Astrocyte (in vitro differentiated cells and primary cell): Measurements from ENCODE around the gene LRRK2. TPM values are rescaled to one million over a fixed set of nuclear protein-coding genes. Genes with fewer than 3 reads are reported as not detected.

Experiments
- DNase-seq: peaks from one replicate; pipeline ENCODE4 v3.0.0-alpha.2; 2010; ENCODE audit warnings: low read depth
- FAIRE-seq: peaks from 2 replicates; lab custom pipeline; 2011; peaks lifted over from hg19 to GRCh38; lab: Jason Lieb, UNC
- H2AFZ ChIP-seq: 2 replicates; pipeline ENCODE4 v1.6.0; 2012; ENCODE audit warnings: low read depth, low read length, inconsistent platforms
- H3K27ac ChIP-seq: 2 replicates; pipeline ENCODE4 v1.5.1; 2011; ENCODE audit warnings: low read depth, low read length, inconsistent platforms
- H3K27me3 ChIP-seq: 2 replicates; pipeline ENCODE4 v1.6.0; 2011; ENCODE audit warnings: low read length, inconsistent platforms; ENCODE audit not compliant: insufficient read depth
- H3K36me3 ChIP-seq: 2 replicates; pipeline ENCODE4 v1.5.1; 2011; ENCODE audit warnings: low read length, inconsistent platforms; ENCODE audit not compliant: insufficient read depth
- H3K4me1 ChIP-seq: 2 replicates; pipeline ENCODE4 v1.5.1; 2011; ENCODE audit warnings: low read length, inconsistent platforms; ENCODE audit not compliant: insufficient read depth
- H3K4me2 ChIP-seq: 2 replicates; pipeline ENCODE4 v1.6.0; 2012; ENCODE audit warnings: low read length, inconsistent platforms
- H3K4me3 ChIP-seq: 2 replicates; pipeline ENCODE4 v1.5.1; 2011; ENCODE audit warnings: low read depth, mild to moderate bottlenecking, low read length, inconsistent platforms; ENCODE audit not compliant: insufficient read depth
- H3K79me2 ChIP-seq: 2 replicates; pipeline ENCODE4 v1.6.0; 2012; ENCODE audit warnings: mild to moderate bottlenecking, low read length, inconsistent platforms; ENCODE audit not compliant: insufficient read depth
- H3K9ac ChIP-seq: 2 replicates; pipeline ENCODE4 v1.6.0; 2012; ENCODE audit warnings: mild to moderate bottlenecking, low read length, inconsistent platforms
- H3K9me3 ChIP-seq: 2 replicates; pipeline ENCODE4 v1.5.1; 2012; ENCODE audit warnings: low read depth, mild to moderate bottlenecking, low read length, inconsistent platforms; ENCODE audit not compliant: insufficient read depth
- H4K20me1 ChIP-seq: 2 replicates; pipeline ENCODE4 v1.6.0; 2012; ENCODE audit warnings: low read length, inconsistent platforms; ENCODE audit not compliant: insufficient read depth
- H3K27ac Mint-ChIP-seq: one replicate; pipeline ENCODE4 v1.8.0; 2021; ENCODE audit warnings: mild to moderate bottlenecking, mixed read lengths; ENCODE audit not compliant: unreplicated experiment
- H3K27me3 Mint-ChIP-seq: one replicate; pipeline ENCODE4 v1.8.0; 2021; ENCODE audit warnings: low read depth, mixed read lengths; ENCODE audit not compliant: unreplicated experiment
- H3K36me3 Mint-ChIP-seq: one replicate; pipeline ENCODE4 v1.8.0; 2021; ENCODE audit warnings: low read depth, mixed read lengths; ENCODE audit not compliant: unreplicated experiment
- H3K4me1 Mint-ChIP-seq: one replicate; pipeline ENCODE4 v1.8.0; 2021; ENCODE audit warnings: low read depth, mixed read lengths; ENCODE audit not compliant: unreplicated experiment
- H3K4me3 Mint-ChIP-seq: one replicate; pipeline ENCODE4 v1.8.0; 2021; ENCODE audit warnings: mild to moderate bottlenecking, moderate library complexity, mixed read lengths; ENCODE audit not compliant: unreplicated experiment
- H3K9me3 Mint-ChIP-seq: one replicate; pipeline ENCODE4 v1.8.0; 2021; ENCODE audit warnings: mild to moderate bottlenecking, mixed read lengths; ENCODE audit not compliant: unreplicated experiment
- EZH2 ChIP-seq: IDR thresholded peaks from 2 replicates; pipeline ENCODE4 v1.6.1; 2012; ENCODE audit warnings: mild to moderate bottlenecking, low read length, inconsistent platforms; ENCODE audit not compliant: insufficient read depth
- total RNA-seq: library from RNA; stranded (reverse); gene quantifications from 2 replicates; pipeline ENCODE4 v1.2.1, GENCODE V29; 2021
- TF ChIP-seq, protein P1 (sequence below): IDR thresholded peaks from 2 replicates; pipeline ENCODE4 v1.5.1; 2011; ENCODE audit warnings: low read depth, mild to moderate bottlenecking, inconsistent platforms, low read length, moderate library complexity; ENCODE audit not compliant: insufficient read depth

Gene LRRK2
- total RNA-seq, 1 donor from 2014 or later: 0.02 TPM

DNA sequence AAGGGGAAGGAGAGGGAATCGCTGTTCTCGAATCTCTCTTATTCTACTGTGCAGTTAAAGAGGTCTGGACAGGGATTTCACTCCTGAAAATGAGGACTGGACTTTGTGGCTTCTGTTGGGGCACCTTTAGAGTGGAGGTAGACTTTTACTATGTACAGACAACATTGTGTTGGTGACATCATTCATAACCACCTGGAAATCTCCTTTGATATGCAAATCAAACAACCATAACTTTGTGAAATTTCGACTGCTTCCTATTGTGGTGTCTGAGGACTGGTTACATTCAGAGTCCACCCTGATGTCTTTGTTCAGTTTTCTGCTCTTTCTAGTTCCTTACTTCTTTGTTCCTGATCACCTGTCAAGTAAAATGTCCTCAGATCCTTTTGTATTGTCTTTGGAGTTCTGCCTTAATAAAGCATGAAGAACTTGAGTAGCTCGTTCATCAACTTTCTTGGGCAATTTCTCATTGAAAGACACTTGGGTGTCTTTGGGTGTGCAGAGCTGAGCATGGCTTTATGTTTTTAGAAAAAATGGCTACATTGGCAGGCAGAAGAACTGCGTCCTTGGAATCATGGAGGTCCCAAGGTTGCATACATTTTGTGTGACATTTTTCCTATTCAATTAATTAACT, 29.8 kb downstream of the LRRK2 start:
- H3K9me3 ChIP-seq: no peaks in the 10 kb centered on the region
- no peak overlapping the region for H3K4me2 ChIP-seq
- no peak overlapping the region for H2AFZ ChIP-seq
- no peak overlapping the region for H3K9ac ChIP-seq
- H3K4me1 ChIP-seq: no peaks in the 10 kb centered on the region
- Mint-ChIP-seq H3K9me3 (peaks cover 1% of the 10 kb centered on the region), H3K4me3 (no peak overlapping the region), H3K36me3 (no peaks in the 10 kb centered on the region), H3K4me1 (no peaks in the 10 kb centered on the region), H3K27ac (no peak overlapping the region), H3K27me3 (no peaks in the 10 kb centered on the region)
- no peaks in the 10 kb centered on the region for H3K79me2 ChIP-seq
- H3K27me3 ChIP-seq: no peaks in the 10 kb centered on the region
- TF ChIP-seq, protein P1, sequence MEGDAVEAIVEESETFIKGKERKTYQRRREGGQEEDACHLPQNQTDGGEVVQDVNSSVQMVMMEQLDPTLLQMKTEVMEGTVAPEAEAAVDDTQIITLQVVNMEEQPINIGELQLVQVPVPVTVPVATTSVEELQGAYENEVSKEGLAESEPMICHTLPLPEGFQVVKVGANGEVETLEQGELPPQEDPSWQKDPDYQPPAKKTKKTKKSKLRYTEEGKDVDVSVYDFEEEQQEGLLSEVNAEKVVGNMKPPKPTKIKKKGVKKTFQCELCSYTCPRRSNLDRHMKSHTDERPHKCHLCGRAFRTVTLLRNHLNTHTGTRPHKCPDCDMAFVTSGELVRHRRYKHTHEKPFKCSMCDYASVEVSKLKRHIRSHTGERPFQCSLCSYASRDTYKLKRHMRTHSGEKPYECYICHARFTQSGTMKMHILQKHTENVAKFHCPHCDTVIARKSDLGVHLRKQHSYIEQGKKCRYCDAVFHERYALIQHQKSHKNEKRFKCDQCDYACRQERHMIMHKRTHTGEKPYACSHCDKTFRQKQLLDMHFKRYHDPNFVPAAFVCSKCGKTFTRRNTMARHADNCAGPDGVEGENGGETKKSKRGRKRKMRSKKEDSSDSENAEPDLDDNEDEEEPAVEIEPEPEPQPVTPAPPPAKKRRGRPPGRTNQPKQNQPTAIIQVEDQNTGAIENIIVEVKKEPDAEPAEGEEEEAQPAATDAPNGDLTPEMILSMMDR: no peak
- no peak for TF ChIP-seq EZH2
- no peaks in the 10 kb centered on the region for H3K36me3 ChIP-seq
- no peak overlapping the region for H3K27ac ChIP-seq
- H4K20me1 ChIP-seq: no peaks in the 10 kb centered on the region
- no peak for DNase-seq
- no peak overlapping the region for H3K4me3 ChIP-seq
- FAIRE-seq: no peak

DNA sequence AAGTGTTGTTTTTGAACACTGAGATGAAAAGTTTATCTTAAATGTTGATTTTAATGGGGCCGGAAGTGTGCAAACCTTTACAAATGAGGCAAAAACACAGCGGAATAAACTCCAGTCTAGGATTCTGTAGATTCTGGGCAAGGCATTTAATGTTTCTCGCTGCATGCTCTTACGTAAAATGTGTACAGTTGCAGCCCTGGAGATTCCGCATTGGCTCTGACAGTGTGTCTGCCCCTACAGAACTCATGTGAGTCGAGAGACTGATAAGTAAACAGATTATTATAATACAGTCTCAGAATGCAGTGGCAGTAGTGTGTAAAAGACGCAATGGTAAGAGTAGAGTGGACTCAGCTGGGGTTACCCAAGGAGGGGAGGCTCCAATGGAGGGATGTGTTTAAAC, 33.6 kb downstream of the LRRK2 start:
- TF ChIP-seq EZH2: no peak
- TF ChIP-seq, protein P1: no peak
- peaks cover 1% of the 10 kb centered on the region for H3K9me3 Mint-ChIP-seq
- no peak overlapping the region for H3K4me3 ChIP-seq

GRCh38 chr12:40261937-40262336, 37.1 kb downstream of the LRRK2 start:
- Histone ChIP-seq H3K27me3 (no peaks in the 10 kb centered on the region), H3K27ac (no peak overlapping the region), H3K4me3 (no peak overlapping the region), H3K4me1 (no peaks in the 10 kb centered on the region), H3K4me2 (no peak overlapping the region), H3K36me3 (no peaks in the 10 kb centered on the region), H2AFZ (no peak overlapping the region), H3K79me2 (no peaks in the 10 kb centered on the region), H3K9me3 (no peaks in the 10 kb centered on the region), H3K9ac (no peak overlapping the region), H4K20me1 (no peaks in the 10 kb centered on the region)
- FAIRE-seq (no peak), DNase-seq (no peak)
- no peaks in the 10 kb centered on the region for H3K4me1 Mint-ChIP-seq
- no peaks in the 10 kb centered on the region for H3K36me3 Mint-ChIP-seq
- H3K27ac Mint-ChIP-seq: no peak overlapping the region
- TF ChIP-seq, protein P1: no peak
- TF ChIP-seq EZH2: no peak
- H3K27me3 Mint-ChIP-seq: no peaks in the 10 kb centered on the region
- H3K9me3 Mint-ChIP-seq: peaks cover 3% of the 10 kb centered on the region
- no peak overlapping the region for H3K4me3 Mint-ChIP-seq

More for the DNA sequence above, 33.6 kb downstream of the LRRK2 start:
- Mint-ChIP-seq H3K36me3 (no peaks in the 10 kb centered on the region), H3K4me1 (no peaks in the 10 kb centered on the region), H3K27me3 (no peaks in the 10 kb centered on the region), H3K27ac (no peak overlapping the region), H3K4me3 (no peak overlapping the region)
- no peak for DNase-seq
- Histone ChIP-seq H3K4me1 (no peaks in the 10 kb centered on the region), H3K27ac (no peak overlapping the region), H2AFZ (no peak overlapping the region), H3K4me2 (no peak overlapping the region), H3K9me3 (no peaks in the 10 kb centered on the region), H3K79me2 (no peaks in the 10 kb centered on the region), H3K36me3 (no peaks in the 10 kb centered on the region), H3K9ac (no peak overlapping the region), H4K20me1 (no peaks in the 10 kb centered on the region), H3K27me3 (no peaks in the 10 kb centered on the region)
- no peak for FAIRE-seq
